Gastroesophageal sphincter (tissue), 4 donors: Measurements from ENCODE around the gene VAV1. TPM values are rescaled to one million over a fixed set of nuclear protein-coding genes. Genes with fewer than 3 reads are reported as not detected.
"Not testable (repeated sequence)": the region's sequence is repeated elsewhere in the genome, so short reads cannot be mapped to it uniquely, and the experiment has no call there.

Source experiments
- ATAC-seq: fragments of 150-250 bp; one replicate; pipeline ENCODE4 v1.9.1; 2016; ENCODE audit warnings: mild to moderate bottlenecking, moderate library complexity
- H3K27ac ChIP-seq, 4 donors: fragments of 200-600 bp; sonication (generic) in 3 of 4; 1 replicate in 3 of 4; 2 replicates in 1 of 4; pipeline ENCODE4 v1.5.1; 2016 to 2019
- H3K27me3 ChIP-seq: fragments of 200-600 bp; sonication (generic); one replicate; pipeline ENCODE4 v1.5.1; 2019
- H3K36me3 ChIP-seq, 2 donors: fragments of 200-600 bp; sonication (generic); one replicate each; pipeline ENCODE4 v1.5.1; 2019; ENCODE audit warnings: control low read depth in 1 of 2
- H3K4me1 ChIP-seq, 3 donors: fragments of 200-600 bp; sonication (generic); 1 replicate in 2 of 3; 2 replicates in 1 of 3; pipeline ENCODE4 v1.5.1; 2016 to 2019; ENCODE audit warnings: control low read depth in 2 of 3
- H3K4me3 ChIP-seq, 2 donors: fragments of 200-600 bp; sonication (generic); one replicate each; pipeline ENCODE4 v1.5.1; 2019; ENCODE audit warnings: mild to moderate bottlenecking in 1 of 2, moderate library complexity in 1 of 2
- H3K9me3 ChIP-seq, 3 donors: fragments of 200-600 bp; sonication (generic); one replicate each; pipeline ENCODE4 v1.5.1; 2017 to 2019; ENCODE audit warnings: control low read depth in 2 of 3
- CTCF ChIP-seq, 4 experiments: fragments of 200-600 bp in 2 of 4; fragments of 450-650 bp in 2 of 4; sonication (generic) in 1 of 4; IDR thresholded peaks; one replicate each; pipeline ENCODE4 v1.5.1; 2017 to 2019; ENCODE audit warnings: antibody characterized with exemption in 4 of 4, mild to moderate bottlenecking in 2 of 4, moderate library complexity in 2 of 4
- EP300 ChIP-seq: sonication (generic); formaldehyde crosslinking; IDR thresholded peaks from one replicate; pipeline ENCODE4 v1.6.1; 2017; ENCODE audit warnings: antibody characterized with exemption, mild to moderate bottlenecking
- POLR2A ChIP-seq, 2 donors: fragments of 450-650 bp; IDR thresholded peaks; one replicate each; pipeline ENCODE4 v1.6.1; 2017; ENCODE audit warnings: antibody characterized with exemption in 2 of 2, mild to moderate bottlenecking in 2 of 2, moderate library complexity in 1 of 2
- POLR2AphosphoS5 ChIP-seq: sonication (generic); formaldehyde crosslinking; IDR thresholded peaks from one replicate; pipeline ENCODE4 v1.6.1; 2017; ENCODE audit warnings: antibody characterized with exemption
- WGBS, 2 donors: methylation state at CpG; one replicate each; pipeline ENCODE4 v1.1.5; 2018; ENCODE audit warnings: low coverage in 1 of 2; 5-methylcytosine and 5-hydroxymethylcytosine counted together
- total RNA-seq, 4 donors: library from RNA; depleted of rRNA; stranded (reverse); fragments of >200 nt; gene quantifications; one replicate each; pipeline ENCODE4 v1.1.0, GENCODE V29; 2016

The VAV1 gene
- total RNA-seq, 4 donors from 2014 or later = 2.3 to 7.8 (median 5.7) TPM

- TF ChIP-seq EP300 = no peak
- no peak for TF ChIP-seq CTCF (IDR thresholded peaks at IDR 0.05)
- no peak for TF ChIP-seq POLR2A (IDR thresholded peaks at IDR 0.05)
- TF ChIP-seq POLR2AphosphoS5 = no peak
- no CpG with 5 or more reads among the region's 14 CpGs for WGBS, 2 donors
- Histone ChIP-seq H3K9me3 (no peaks in the 10 kb centered on the region), H3K27ac (peak overlapping the region in 2 of 4 donors; percentile 7 to 53), H3K4me3 (peak overlapping the region; percentile 6 to 47), H3K4me1 (peaks cover 0 to 2% (median 0%) of the 10 kb centered on the region in 3 donors), H3K27me3 (peaks cover 46% of the 10 kb centered on the region), H3K36me3 (no peaks in the 10 kb centered on the region)
- ATAC-seq = no peak
Observed at GRCh38 chr19:6772866-6773322, 386 bp downstream of the VAV1 start.

- Histone ChIP-seq H3K4me3 (peak overlapping the region in 1 of 2 donors; percentile 47), H3K4me1 (no peaks in the 10 kb centered on the region), H3K36me3 (no peaks in the 10 kb centered on the region), H3K27ac (peak overlapping the region in 1 of 4 donors; percentile 53), H3K27me3 (peaks cover 41% of the 10 kb centered on the region), H3K9me3 (no peaks in the 10 kb centered on the region)
- no peak for ATAC-seq
- TF ChIP-seq CTCF (IDR thresholded peaks at IDR 0.05) (no peak), EP300 (no peak), POLR2AphosphoS5 (no peak), POLR2A (IDR thresholded peaks at IDR 0.05) (no peak)
- 19% methylated on average over 2 of the region's 8 CpGs; no CpG with 5 or more reads in 1 of the 2 donors for WGBS, 2 donors
Observed at GRCh38 chr19:6773323-6773931, 919 bp downstream of the VAV1 start.

GRCh38 chr19:6774821-6775707 is 2.6 kb downstream of the VAV1 start:
- whole genome bisulfite sequencing, 2 donors = 76 to 89% methylated on average over 1 to 5 of the region's 11 CpGs
- Histone ChIP-seq H3K4me3 (no peak overlapping the region), H3K27ac (no peak overlapping the region), H3K27me3 (peaks cover 25% of the 10 kb centered on the region), H3K36me3 (no peaks in the 10 kb centered on the region), H3K4me1 (no peaks in the 10 kb centered on the region), H3K9me3 (no peaks in the 10 kb centered on the region)
- no peak for ATAC-seq
- TF ChIP-seq POLR2A (IDR thresholded peaks at IDR 0.05) (no peak), CTCF (IDR thresholded peaks at IDR 0.05) (no peak), EP300 (no peak), POLR2AphosphoS5 (no peak)

GRCh38 chr19:6776045-6776444 is 3.5 kb downstream of the VAV1 start:
- H3K4me1 ChIP-seq, H3K27ac ChIP-seq, H3K9me3 ChIP-seq, ATAC-seq, H3K36me3 ChIP-seq, H3K4me3 ChIP-seq: not testable (repeated sequence)
- peaks cover 18% of the 10 kb centered on the region for H3K27me3 ChIP-seq

GRCh38 chr19:6776999-6777398 is 4.5 kb downstream of the VAV1 start:
- no peak overlapping the region for H3K4me3 ChIP-seq
- H3K27me3 ChIP-seq = peaks cover 15% of the 10 kb centered on the region
- ATAC-seq = no peak
- WGBS, 2 donors = 87 to 93% methylated on average over 4 of the region's 4 CpGs
- no peak for TF ChIP-seq POLR2AphosphoS5
- no peak for TF ChIP-seq EP300
- no peak for TF ChIP-seq CTCF (IDR thresholded peaks at IDR 0.05)
- no peak for TF ChIP-seq POLR2A (IDR thresholded peaks at IDR 0.05)
- no peaks in the 10 kb centered on the region for H3K36me3 ChIP-seq
- H3K4me1 ChIP-seq = no peaks in the 10 kb centered on the region
- no peak overlapping the region for H3K27ac ChIP-seq
- H3K9me3 ChIP-seq = no peaks in the 10 kb centered on the region
